Retinal pigment epithelial cell (primary cell): ENCODE data around the gene ZDHHC15.
"Not testable (repeated sequence)": the region's sequence is repeated elsewhere in the genome, so short reads cannot be mapped to it uniquely, and the experiment has no call there.

Experiments
- DNase-seq: peaks from one replicate; pipeline ENCODE4 v3.0.0-alpha.2; 2010; ENCODE audit warnings: low read depth
- H3K4me3 ChIP-seq: 2 replicates; pipeline ENCODE4 v1.5.1; 2011; ENCODE audit warnings: mild to moderate bottlenecking, low read length, control low read depth, moderate library complexity
- CTCF ChIP-seq: conservative IDR thresholded peaks from 2 replicates; pipeline ENCODE4 v1.5.1; 2011; ENCODE audit warnings: low read depth, low read length, control low read depth, inconsistent platforms

The ZDHHC15 gene

GRCh38 chrX:75337525-75337924 is 185.3 kb downstream of the ZDHHC15 start:
- no peak for DNase-seq
- TF ChIP-seq CTCF = no peak
- H3K4me3 ChIP-seq = no peak overlapping the region

- TF ChIP-seq CTCF = no peak
- no peak overlapping the region for H3K4me3 ChIP-seq
- DNase-seq = no peak
These were observed 187.7 kb downstream of the ZDHHC15 start for GRCh38 chrX:75335127-75335458.

- H3K4me3 ChIP-seq, DNase-seq: not testable (repeated sequence)
These were observed 188.3 kb downstream of the ZDHHC15 start for GRCh38 chrX:75334407-75335126.

GRCh38 chrX:75327607-75328006 is 195.2 kb downstream of the ZDHHC15 start:
- no peak overlapping the region for H3K4me3 ChIP-seq
- no peak for TF ChIP-seq CTCF
- no peak for DNase-seq
